ENCODE results near the gene TRPC6. TPM values are rescaled to one million over a fixed set of nuclear protein-coding genes. Genes with fewer than 3 reads are reported as not detected.
"Not testable (repeated sequence)": the region's sequence is repeated elsewhere in the genome, so short reads cannot be mapped to it uniquely, and the experiment has no call there.

The TRPC6 gene
- total RNA-seq, 1 donor from 2014 or later = 0.78 TPM

GRCh38 chr11:101459020-101459419 lies 124.8 kb downstream of the TRPC6 start:
- intact Hi-C loops (cut with DNase I) = loop anchor here (5.0 kb wide), 1 partner anchor 388 kb away; no protein-coding TSS in a partner anchor
- no peak for DNase-seq (ENCODE audit: low spot score)

- DNase-seq (ENCODE audit: low spot score) = no peak
- intact Hi-C loops (cut with DNase I) = loop anchor here (5.0 kb wide), 1 partner anchor 389 kb away; no protein-coding TSS in a partner anchor
Measured at GRCh38 chr11:101458161-101458560, 125.6 kb downstream of the TRPC6 start.

GRCh38 chr11:101456812-101457211 lies 127.0 kb downstream of the TRPC6 start:
- no peak for DNase-seq (ENCODE audit: low spot score)
- intact Hi-C loops (cut with DNase I) = loop anchor here (5.0 kb wide), 1 partner anchor 390 kb away; no protein-coding TSS in a partner anchor

GRCh38 chr11:101453682-101454081 lies 130.1 kb downstream of the TRPC6 start:
- no peak for DNase-seq (ENCODE audit: low spot score)
- intact Hi-C loops (cut with DNase I) = no loop called here

- intact Hi-C loops (cut with DNase I) = no loop called here
- DNase-seq (ENCODE audit: low spot score) = no peak
Measured at GRCh38 chr11:101448881-101449442, 134.8 kb downstream of the TRPC6 start.

GRCh38 chr11:101446726-101447125 lies 137.1 kb downstream of the TRPC6 start:
- intact Hi-C loops (cut with DNase I) = no loop called here

GRCh38 chr11:101446238-101446637 lies 137.6 kb downstream of the TRPC6 start:
- intact Hi-C loops (cut with DNase I) = no loop called here
- DNase-seq (ENCODE audit: low spot score) = no peak

More at GRCh38 chr11:101446726-101447125, 137.1 kb downstream of the TRPC6 start:
- DNase-seq (ENCODE audit: low spot score) = no peak

- no peak for DNase-seq (ENCODE audit: low spot score)
- intact Hi-C loops (cut with DNase I) = no loop called here
Measured at GRCh38 chr11:101445761-101446160, 138.0 kb downstream of the TRPC6 start.

GRCh38 chr11:101444851-101445250 lies 139.0 kb downstream of the TRPC6 start:
- intact Hi-C loops (cut with DNase I) = no loop called here
- DNase-seq (ENCODE audit: low spot score) = no peak

GRCh38 chr11:101444164-101444563 lies 139.6 kb downstream of the TRPC6 start:
- intact Hi-C loops (cut with DNase I) = no loop called here
- DNase-seq (ENCODE audit: low spot score) = no peak

- intact Hi-C loops (cut with DNase I) = no loop called here
Measured at GRCh38 chr11:101442936-101443521, 140.8 kb downstream of the TRPC6 start.

GRCh38 chr11:101442171-101442570 lies 141.6 kb downstream of the TRPC6 start:
- no peak for DNase-seq (ENCODE audit: low spot score)
- intact Hi-C loops (cut with DNase I) = no loop called here

More at GRCh38 chr11:101442936-101443521, 140.8 kb downstream of the TRPC6 start:
- DNase-seq (ENCODE audit: low spot score) = no peak

- DNase-seq (ENCODE audit: low spot score) = no peak
- intact Hi-C loops (cut with DNase I) = no loop called here
Measured at GRCh38 chr11:101441747-101442146, 142.1 kb downstream of the TRPC6 start.

- intact Hi-C loops (cut with DNase I) = no loop called here
- DNase-seq (ENCODE audit: low spot score) = no peak
Measured at GRCh38 chr11:101439488-101439887, 144.3 kb downstream of the TRPC6 start.

- intact Hi-C loops (cut with DNase I); DNase-seq (ENCODE audit: low spot score): not testable (repeated sequence)
Measured at GRCh38 chr11:101438708-101439107, 145.1 kb downstream of the TRPC6 start.

GRCh38 chr11:101438126-101438525 lies 145.7 kb downstream of the TRPC6 start:
- intact Hi-C loops (cut with DNase I) = no loop called here
- DNase-seq (ENCODE audit: low spot score) = no peak

- no peak for DNase-seq (ENCODE audit: low spot score)
- intact Hi-C loops (cut with DNase I) = no loop called here
Measured at GRCh38 chr11:101436511-101437142, 147.2 kb downstream of the TRPC6 start.

- intact Hi-C loops (cut with DNase I) = no loop called here
- DNase-seq (ENCODE audit: low spot score) = no peak
Measured at GRCh38 chr11:101435408-101435973, 148.3 kb downstream of the TRPC6 start.

- intact Hi-C loops (cut with DNase I) = no loop called here
- DNase-seq (ENCODE audit: low spot score) = no peak
Measured at GRCh38 chr11:101434026-101434643, 149.7 kb downstream of the TRPC6 start.

- intact Hi-C loops (cut with DNase I) = no loop called here
- no peak for DNase-seq (ENCODE audit: low spot score)
Measured at GRCh38 chr11:101433151-101433550, 150.7 kb downstream of the TRPC6 start.

Measured in cardiac septum (tissue), 1 donor.